Measurements from ENCODE around the gene SPATA6.

The SPATA6 gene

DNA sequence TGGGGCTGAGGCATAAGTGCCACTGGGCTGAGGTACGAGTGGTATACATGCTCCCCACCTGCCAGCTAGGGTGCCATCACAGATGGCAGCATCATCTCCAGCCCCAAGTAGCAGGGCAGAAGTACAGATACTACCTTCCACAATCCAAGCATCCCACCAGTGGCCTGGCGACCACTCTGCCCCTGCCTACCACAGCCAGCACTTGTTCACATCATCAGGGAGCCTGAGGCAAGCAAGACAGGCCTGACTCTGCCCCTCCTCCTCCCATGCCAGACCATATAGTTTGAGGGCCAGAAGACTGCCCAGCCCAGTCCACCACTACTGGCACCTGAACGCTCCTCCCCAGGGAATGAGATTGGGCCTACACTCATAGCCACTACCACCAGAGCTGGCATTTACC is 84.6 kb downstream of the SPATA6 start:
- ChIA-PET POLR2A (no interaction called here), CTCF (no interaction called here)
- TF ChIP-seq ZNF157 (tag by site-specific recombination; IDR thresholded peaks at IDR 0.05) (no peak), ZNF521 (tag by site-specific recombination; IDR thresholded peaks at IDR 0.05) (no peak), PRDM1 (tag by site-specific recombination; IDR thresholded peaks at IDR 0.05) (no peak), ZNF677 (tag by site-specific recombination; IDR thresholded peaks at IDR 0.05) (no peak), ZIC2 (tag by site-specific recombination; IDR thresholded peaks at IDR 0.05) (no peak)
- TF ChIP-seq, protein P1, sequence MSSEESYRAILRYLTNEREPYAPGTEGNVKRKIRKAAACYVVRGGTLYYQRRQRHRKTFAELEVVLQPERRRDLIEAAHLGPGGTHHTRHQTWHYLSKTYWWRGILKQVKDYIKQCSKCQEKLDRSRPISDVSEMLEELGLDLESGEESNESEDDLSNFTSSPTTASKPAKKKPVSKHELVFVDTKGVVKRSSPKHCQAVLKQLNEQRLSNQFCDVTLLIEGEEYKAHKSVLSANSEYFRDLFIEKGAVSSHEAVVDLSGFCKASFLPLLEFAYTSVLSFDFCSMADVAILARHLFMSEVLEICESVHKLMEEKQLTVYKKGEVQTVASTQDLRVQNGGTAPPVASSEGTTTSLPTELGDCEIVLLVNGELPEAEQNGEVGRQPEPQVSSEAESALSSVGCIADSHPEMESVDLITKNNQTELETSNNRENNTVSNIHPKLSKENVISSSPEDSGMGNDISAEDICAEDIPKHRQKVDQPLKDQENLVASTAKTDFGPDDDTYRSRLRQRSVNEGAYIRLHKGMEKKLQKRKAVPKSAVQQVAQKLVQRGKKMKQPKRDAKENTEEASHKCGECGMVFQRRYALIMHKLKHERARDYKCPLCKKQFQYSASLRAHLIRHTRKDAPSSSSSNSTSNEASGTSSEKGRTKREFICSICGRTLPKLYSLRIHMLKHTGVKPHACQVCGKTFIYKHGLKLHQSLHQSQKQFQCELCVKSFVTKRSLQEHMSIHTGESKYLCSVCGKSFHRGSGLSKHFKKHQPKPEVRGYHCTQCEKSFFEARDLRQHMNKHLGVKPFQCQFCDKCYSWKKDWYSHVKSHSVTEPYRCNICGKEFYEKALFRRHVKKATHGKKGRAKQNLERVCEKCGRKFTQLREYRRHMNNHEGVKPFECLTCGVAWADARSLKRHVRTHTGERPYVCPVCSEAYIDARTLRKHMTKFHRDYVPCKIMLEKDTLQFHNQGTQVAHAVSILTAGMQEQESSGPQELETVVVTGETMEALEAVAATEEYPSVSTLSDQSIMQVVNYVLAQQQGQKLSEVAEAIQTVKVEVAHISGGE (tag by site-specific recombination; conservative IDR thresholded peaks at IDR 0.05; ENCODE audit: low read depth), result no peak
- Histone ChIP-seq H3K4me3 (ENCODE audit: low read depth, low read length) (no peak overlapping the region), H3K27ac (ENCODE audit: extremely low read depth, low read depth, low read length) (no peak overlapping the region), H3K9me3 (ENCODE audit: control insufficient read depth, insufficient read depth, low read depth, low read length) (no peaks in the 10 kb centered on the region), H3K4me1 (ENCODE audit: control insufficient read depth, insufficient read depth, low read length) (no peaks in the 10 kb centered on the region), H3K36me3 (ENCODE audit: control insufficient read depth in 2 of 2, insufficient read depth in 1 of 2, low read length in 2 of 2) (no peaks in the 10 kb centered on the region)

DNA sequence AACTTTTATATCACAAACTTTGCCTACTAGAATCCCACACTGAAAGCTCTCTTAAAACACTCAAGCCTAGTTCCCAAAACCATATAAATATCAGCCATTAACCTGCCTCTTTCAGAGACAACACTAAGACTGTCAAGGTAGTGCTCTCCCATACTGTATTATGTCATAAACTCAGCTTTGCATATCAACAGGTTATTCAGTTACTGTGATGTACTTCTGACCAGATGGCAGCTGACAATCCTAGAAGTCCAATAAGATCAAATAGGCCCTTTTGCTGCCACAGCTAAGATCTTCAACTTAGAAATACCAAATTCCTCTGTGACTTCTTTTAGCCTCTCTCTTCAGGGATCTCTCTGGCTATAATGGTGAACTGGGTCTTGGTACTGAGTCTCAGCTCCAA is 97.2 kb downstream of the SPATA6 start:
- ChIA-PET POLR2A (no interaction called here), CTCF (no interaction called here)
- Histone ChIP-seq H3K27ac (ENCODE audit: extremely low read depth, low read depth, low read length) (no peak overlapping the region), H3K9me3 (ENCODE audit: control insufficient read depth, insufficient read depth, low read depth, low read length) (no peaks in the 10 kb centered on the region), H3K4me3 (ENCODE audit: low read depth, low read length) (no peak overlapping the region), H3K4me1 (ENCODE audit: control insufficient read depth, insufficient read depth, low read length) (no peaks in the 10 kb centered on the region), H3K36me3 (ENCODE audit: control insufficient read depth in 2 of 2, insufficient read depth in 1 of 2, low read length in 2 of 2) (peaks cover 0 to 8% of the 10 kb centered on the region in 2 experiments; a peak in 1 of 3 replicates)
- TF ChIP-seq ZNF202 (tag by site-specific recombination; IDR thresholded peaks at IDR 0.05; ENCODE audit: borderline replicate concordance) (no peak), ZFP69B (tag by site-specific recombination; IDR thresholded peaks at IDR 0.05) (no peak), SCRT2 (tag by site-specific recombination; IDR thresholded peaks at IDR 0.05) (peak; percentile 76), SCRT1 (tag by site-specific recombination; IDR thresholded peaks at IDR 0.05; ENCODE audit: borderline replicate concordance) (peak; percentile 36; the same call in 1 of the 2 replicates)
- TF ChIP-seq, protein P2, sequence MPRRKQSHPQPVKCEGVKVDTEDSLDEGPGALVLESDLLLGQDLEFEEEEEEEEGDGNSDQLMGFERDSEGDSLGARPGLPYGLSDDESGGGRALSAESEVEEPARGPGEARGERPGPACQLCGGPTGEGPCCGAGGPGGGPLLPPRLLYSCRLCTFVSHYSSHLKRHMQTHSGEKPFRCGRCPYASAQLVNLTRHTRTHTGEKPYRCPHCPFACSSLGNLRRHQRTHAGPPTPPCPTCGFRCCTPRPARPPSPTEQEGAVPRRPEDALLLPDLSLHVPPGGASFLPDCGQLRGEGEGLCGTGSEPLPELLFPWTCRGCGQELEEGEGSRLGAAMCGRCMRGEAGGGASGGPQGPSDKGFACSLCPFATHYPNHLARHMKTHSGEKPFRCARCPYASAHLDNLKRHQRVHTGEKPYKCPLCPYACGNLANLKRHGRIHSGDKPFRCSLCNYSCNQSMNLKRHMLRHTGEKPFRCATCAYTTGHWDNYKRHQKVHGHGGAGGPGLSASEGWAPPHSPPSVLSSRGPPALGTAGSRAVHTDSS (tag by site-specific recombination; IDR thresholded peaks at IDR 0.05), result no peak

DNA sequence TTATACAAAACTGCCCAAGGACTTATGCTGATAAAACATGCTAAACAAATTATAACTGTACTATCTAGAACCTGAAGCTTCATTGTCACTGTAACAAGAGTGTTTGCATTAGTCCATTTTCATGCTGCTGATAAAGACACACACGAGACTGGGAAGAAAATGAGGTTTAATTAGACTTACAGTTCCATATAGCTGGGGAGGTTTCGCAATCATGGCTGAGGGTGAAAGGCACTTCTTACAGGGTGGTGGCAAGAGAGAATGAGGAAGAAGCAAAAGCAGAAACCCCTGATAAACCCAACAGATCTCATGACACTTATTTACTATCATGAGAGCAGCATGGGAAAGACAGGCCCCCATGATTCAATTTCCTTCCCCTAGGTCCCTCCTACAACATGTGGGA is 100.4 kb downstream of the SPATA6 start:
- no peaks in the 10 kb centered on the region for H3K36me3 ChIP-seq (ENCODE audit: control insufficient read depth in 2 of 2, insufficient read depth in 1 of 2, low read length in 2 of 2)
- H3K9me3 ChIP-seq (ENCODE audit: control insufficient read depth, insufficient read depth, low read depth, low read length), result no peaks in the 10 kb centered on the region
- POLR2A ChIA-PET, result no interaction called here
- H3K4me1 ChIP-seq (ENCODE audit: control insufficient read depth, insufficient read depth, low read length), result no peaks in the 10 kb centered on the region
- CTCF ChIA-PET, result interaction anchor here (0.6 kb wide), 1 partner anchor 1624 kb away, joined by 3 read pairs; no protein-coding TSS in a partner anchor
- H3K4me3 ChIP-seq (ENCODE audit: low read depth, low read length), result no peak overlapping the region
- no peak overlapping the region for H3K27ac ChIP-seq (ENCODE audit: extremely low read depth, low read depth, low read length)
- TF ChIP-seq ZSCAN23 (tag by site-specific recombination; IDR thresholded peaks at IDR 0.05), result no peak
- no peak for TF ChIP-seq SALL2 (tag by site-specific recombination; IDR thresholded peaks at IDR 0.05; ENCODE audit: borderline replicate concordance)
- no peak for TF ChIP-seq ZNF529 (tag by site-specific recombination; IDR thresholded peaks at IDR 0.05; ENCODE audit: insufficient replicate concordance)
- no peak for TF ChIP-seq BCL11B (tag by site-specific recombination; IDR thresholded peaks at IDR 0.05; ENCODE audit: low read depth)
- no peak for TF ChIP-seq YY2 (tag by site-specific recombination; IDR thresholded peaks at IDR 0.05)
- TF ChIP-seq ZNF350 (tag by site-specific recombination; IDR thresholded peaks at IDR 0.05), result no peak
- no peak for TF ChIP-seq ZNF544 (tag by site-specific recombination; IDR thresholded peaks at IDR 0.05)
- TF ChIP-seq ZNF184 (tag by site-specific recombination; IDR thresholded peaks at IDR 0.05), result no peak
- TF ChIP-seq, protein P3, sequence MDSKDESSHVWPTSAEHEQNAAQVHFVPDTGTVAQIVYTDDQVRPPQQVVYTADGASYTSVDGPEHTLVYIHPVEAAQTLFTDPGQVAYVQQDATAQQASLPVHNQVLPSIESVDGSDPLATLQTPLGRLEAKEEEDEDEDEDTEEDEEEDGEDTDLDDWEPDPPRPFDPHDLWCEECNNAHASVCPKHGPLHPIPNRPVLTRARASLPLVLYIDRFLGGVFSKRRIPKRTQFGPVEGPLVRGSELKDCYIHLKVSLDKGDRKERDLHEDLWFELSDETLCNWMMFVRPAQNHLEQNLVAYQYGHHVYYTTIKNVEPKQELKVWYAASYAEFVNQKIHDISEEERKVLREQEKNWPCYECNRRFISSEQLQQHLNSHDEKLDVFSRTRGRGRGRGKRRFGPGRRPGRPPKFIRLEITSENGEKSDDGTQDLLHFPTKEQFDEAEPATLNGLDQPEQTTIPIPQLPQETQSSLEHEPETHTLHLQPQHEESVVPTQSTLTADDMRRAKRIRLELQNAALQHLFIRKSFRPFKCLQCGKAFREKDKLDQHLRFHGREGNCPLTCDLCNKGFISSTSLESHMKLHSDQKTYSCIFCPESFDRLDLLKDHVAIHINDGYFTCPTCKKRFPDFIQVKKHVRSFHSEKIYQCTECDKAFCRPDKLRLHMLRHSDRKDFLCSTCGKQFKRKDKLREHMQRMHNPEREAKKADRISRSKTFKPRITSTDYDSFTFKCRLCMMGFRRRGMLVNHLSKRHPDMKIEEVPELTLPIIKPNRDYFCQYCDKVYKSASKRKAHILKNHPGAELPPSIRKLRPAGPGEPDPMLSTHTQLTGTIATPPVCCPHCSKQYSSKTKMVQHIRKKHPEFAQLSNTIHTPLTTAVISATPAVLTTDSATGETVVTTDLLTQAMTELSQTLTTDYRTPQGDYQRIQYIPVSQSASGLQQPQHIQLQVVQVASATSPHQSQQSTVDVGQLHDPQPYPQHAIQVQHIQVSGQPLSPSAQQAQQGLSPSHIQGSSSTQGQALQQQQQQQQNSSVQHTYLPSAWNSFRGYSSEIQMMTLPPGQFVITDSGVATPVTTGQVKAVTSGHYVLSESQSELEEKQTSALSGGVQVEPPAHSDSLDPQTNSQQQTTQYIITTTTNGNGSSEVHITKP (tag by site-specific recombination; IDR thresholded peaks at IDR 0.05), result no peak
- no peak for TF ChIP-seq FEZF1 (tag by site-specific recombination; IDR thresholded peaks at IDR 0.05)
- TF ChIP-seq, protein P4, sequence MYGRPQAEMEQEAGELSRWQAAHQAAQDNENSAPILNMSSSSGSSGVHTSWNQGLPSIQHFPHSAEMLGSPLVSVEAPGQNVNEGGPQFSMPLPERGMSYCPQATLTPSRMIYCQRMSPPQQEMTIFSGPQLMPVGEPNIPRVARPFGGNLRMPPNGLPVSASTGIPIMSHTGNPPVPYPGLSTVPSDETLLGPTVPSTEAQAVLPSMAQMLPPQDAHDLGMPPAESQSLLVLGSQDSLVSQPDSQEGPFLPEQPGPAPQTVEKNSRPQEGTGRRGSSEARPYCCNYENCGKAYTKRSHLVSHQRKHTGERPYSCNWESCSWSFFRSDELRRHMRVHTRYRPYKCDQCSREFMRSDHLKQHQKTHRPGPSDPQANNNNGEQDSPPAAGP (tag by site-specific recombination; IDR thresholded peaks at IDR 0.05), result no peak
- no peak for TF ChIP-seq ZNF549 (tag by site-specific recombination; IDR thresholded peaks at IDR 0.05)
- no peak for TF ChIP-seq ZNF239 (tag by site-specific recombination; IDR thresholded peaks at IDR 0.05)
